Measurements from ENCODE around the gene ZBTB40.

ZBTB40 gene, protein sequence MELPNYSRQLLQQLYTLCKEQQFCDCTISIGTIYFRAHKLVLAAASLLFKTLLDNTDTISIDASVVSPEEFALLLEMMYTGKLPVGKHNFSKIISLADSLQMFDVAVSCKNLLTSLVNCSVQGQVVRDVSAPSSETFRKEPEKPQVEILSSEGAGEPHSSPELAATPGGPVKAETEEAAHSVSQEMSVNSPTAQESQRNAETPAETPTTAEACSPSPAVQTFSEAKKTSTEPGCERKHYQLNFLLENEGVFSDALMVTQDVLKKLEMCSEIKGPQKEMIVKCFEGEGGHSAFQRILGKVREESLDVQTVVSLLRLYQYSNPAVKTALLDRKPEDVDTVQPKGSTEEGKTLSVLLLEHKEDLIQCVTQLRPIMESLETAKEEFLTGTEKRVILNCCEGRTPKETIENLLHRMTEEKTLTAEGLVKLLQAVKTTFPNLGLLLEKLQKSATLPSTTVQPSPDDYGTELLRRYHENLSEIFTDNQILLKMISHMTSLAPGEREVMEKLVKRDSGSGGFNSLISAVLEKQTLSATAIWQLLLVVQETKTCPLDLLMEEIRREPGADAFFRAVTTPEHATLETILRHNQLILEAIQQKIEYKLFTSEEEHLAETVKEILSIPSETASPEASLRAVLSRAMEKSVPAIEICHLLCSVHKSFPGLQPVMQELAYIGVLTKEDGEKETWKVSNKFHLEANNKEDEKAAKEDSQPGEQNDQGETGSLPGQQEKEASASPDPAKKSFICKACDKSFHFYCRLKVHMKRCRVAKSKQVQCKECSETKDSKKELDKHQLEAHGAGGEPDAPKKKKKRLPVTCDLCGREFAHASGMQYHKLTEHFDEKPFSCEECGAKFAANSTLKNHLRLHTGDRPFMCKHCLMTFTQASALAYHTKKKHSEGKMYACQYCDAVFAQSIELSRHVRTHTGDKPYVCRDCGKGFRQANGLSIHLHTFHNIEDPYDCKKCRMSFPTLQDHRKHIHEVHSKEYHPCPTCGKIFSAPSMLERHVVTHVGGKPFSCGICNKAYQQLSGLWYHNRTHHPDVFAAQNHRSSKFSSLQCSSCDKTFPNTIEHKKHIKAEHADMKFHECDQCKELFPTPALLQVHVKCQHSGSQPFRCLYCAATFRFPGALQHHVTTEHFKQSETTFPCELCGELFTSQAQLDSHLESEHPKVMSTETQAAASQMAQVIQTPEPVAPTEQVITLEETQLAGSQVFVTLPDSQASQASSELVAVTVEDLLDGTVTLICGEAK

DNA sequence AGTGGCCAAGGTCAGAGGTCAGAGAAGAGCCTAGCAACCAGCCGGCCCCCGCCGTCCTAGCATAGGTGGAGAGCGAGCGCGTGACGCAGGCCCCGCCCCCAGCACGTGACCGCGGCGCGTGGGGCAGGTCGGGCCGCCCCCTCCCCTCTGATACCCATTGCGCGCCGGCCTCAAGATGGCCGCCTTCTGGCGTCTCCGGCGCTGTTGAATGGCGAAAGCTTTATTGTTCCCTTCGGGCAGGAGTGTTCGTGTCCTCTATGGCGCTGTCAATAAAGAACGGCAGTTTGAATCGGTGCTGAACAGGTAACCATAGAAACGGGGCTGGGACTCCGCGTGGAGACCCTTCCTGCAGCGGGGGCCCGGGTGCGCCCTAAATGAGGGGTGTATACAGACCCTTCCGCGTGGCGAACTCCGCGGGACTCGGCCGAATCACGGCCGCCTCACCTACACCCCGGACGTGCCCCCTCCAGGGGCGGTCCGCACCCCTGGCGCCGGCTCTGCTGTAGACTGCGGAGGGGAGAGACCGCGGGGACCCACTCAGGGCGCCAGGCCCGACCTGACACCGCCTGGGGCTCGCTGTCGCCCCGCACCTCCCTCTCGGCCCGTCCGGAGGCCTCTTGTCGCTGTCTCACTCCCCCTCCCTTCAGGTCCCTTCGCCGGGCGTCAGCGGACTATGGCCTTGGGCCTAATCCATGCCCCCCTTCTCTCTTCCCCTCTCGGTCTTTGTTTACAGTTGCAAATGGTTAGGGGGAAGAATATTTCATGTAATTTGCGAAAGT is at the start of gene ZBTB40:
Gene ZBTB40, plus strand, starts transcription at position 150 of the 779 bp plus-strand sequence. CDS start 38,098 bp downstream, outside the sequence.
- TF ChIP-seq, protein P1, sequence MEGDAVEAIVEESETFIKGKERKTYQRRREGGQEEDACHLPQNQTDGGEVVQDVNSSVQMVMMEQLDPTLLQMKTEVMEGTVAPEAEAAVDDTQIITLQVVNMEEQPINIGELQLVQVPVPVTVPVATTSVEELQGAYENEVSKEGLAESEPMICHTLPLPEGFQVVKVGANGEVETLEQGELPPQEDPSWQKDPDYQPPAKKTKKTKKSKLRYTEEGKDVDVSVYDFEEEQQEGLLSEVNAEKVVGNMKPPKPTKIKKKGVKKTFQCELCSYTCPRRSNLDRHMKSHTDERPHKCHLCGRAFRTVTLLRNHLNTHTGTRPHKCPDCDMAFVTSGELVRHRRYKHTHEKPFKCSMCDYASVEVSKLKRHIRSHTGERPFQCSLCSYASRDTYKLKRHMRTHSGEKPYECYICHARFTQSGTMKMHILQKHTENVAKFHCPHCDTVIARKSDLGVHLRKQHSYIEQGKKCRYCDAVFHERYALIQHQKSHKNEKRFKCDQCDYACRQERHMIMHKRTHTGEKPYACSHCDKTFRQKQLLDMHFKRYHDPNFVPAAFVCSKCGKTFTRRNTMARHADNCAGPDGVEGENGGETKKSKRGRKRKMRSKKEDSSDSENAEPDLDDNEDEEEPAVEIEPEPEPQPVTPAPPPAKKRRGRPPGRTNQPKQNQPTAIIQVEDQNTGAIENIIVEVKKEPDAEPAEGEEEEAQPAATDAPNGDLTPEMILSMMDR (IDR thresholded peaks at IDR 0.05; ENCODE audit: low read length) = no peak
- TF ChIP-seq EZH2 (IDR thresholded peaks at IDR 0.05; ENCODE audit: borderline replicate concordance, low read length) = no peak
- Histone ChIP-seq H3K79me2 (ENCODE audit: insufficient read depth, low read length) (0 out of 2 replicates have a peak, but pooled peaks cover 8% of the 10 kb centered on the region), H2AFZ (ENCODE audit: low read length) (peak within 1 kb of the TSS; percentile 92), H3K9ac (ENCODE audit: low read length) (peak within 1 kb of the TSS; percentile 75), H4K20me1 (ENCODE audit: insufficient read depth, low read length) (no peaks in the 10 kb centered on the region), H3F3A (ENCODE audit: insufficient read depth, low read length) (no peaks in the 10 kb centered on the region), H3K9me3 (ENCODE audit: low read length) (no peaks in the 10 kb centered on the region), H3K4me1 (ENCODE audit: insufficient read depth, low read length, severe bottlenecking) (peaks cover 19% of the 10 kb centered on the region), H3K4me3 (ENCODE audit: low read depth, low read length, poor library complexity, severe bottlenecking) (peak within 1 kb of the TSS; percentile 84), H3K36me3 (ENCODE audit: insufficient read depth, low read length) (no peaks in the 10 kb centered on the region), H3K9me2 (ENCODE audit: low read depth, low read length) (no peaks in the 10 kb centered on the region), H3K27me3 (ENCODE audit: insufficient read depth, low read length) (no peaks in the 10 kb centered on the region), H3K4me2 (ENCODE audit: low read length) (peak within 1 kb of the TSS; percentile 81), H3K27ac (ENCODE audit: low read depth, low read length, poor library complexity, severe bottlenecking) (peak within 1 kb of the TSS; percentile 53)

DNA sequence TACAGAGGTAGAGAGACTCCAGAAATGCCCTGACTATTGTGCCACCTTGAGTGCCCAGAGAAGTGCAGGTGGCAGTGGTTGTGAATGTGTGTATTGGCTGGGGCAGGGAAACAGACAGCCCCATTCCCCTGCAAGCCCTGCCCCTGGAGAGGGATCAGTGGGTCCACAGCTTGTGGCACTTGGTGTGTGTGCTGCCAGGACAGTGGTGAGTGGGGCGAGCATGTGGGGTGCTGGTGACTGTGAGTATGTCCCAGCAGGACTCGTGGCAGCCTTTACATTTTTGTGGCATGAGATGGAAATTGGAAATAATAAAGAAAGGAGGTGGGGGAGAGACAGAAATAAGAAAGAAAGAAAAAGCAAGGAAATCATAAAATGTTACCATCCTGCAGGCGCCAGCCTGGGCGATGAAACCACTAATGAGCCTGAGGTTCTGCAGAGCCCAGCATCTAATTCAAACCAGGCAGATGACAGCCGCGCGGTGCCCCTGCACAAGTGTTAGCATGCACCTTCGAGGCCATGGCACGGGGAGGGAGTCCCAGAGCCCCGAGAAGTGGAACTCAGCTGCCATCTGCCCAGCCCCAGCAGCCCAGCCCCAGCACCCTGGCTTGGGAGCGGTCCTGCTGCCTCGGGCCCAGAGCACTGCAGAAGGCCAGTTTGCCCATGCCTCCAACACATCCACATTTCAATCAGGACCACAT is 49.1 kb upstream of the ZBTB40 start:
- H4K20me1 ChIP-seq (ENCODE audit: insufficient read depth, low read length) = no peaks in the 10 kb centered on the region
- no peak overlapping the region for H3K4me3 ChIP-seq (ENCODE audit: low read depth, low read length, poor library complexity, severe bottlenecking)
- H3K27ac ChIP-seq (ENCODE audit: low read depth, low read length, poor library complexity, severe bottlenecking) = no peak overlapping the region
- H3K4me2 ChIP-seq (ENCODE audit: low read length) = no peak overlapping the region
- no peak overlapping the region for H2AFZ ChIP-seq (ENCODE audit: low read length)
- H3K27me3 ChIP-seq (ENCODE audit: insufficient read depth, low read length) = no peaks in the 10 kb centered on the region
- H3K9me2 ChIP-seq (ENCODE audit: low read depth, low read length) = no peaks in the 10 kb centered on the region
- TF ChIP-seq, protein P1 (IDR thresholded peaks at IDR 0.05; ENCODE audit: low read length) = no peak
- no peak for TF ChIP-seq EZH2 (IDR thresholded peaks at IDR 0.05; ENCODE audit: borderline replicate concordance, low read length)
- H3K4me1 ChIP-seq (ENCODE audit: insufficient read depth, low read length, severe bottlenecking) = no peaks in the 10 kb centered on the region
- no peak overlapping the region for H3K9ac ChIP-seq (ENCODE audit: low read length)
- H3K9me3 ChIP-seq (ENCODE audit: low read length) = no peaks in the 10 kb centered on the region
- no peaks in the 10 kb centered on the region for H3K79me2 ChIP-seq (ENCODE audit: insufficient read depth, low read length)
- H3K36me3 ChIP-seq (ENCODE audit: insufficient read depth, low read length) = no peaks in the 10 kb centered on the region
- no peaks in the 10 kb centered on the region for H3F3A ChIP-seq (ENCODE audit: insufficient read depth, low read length)

All from OCI-LY1 (cell line).